ENCODE data around the gene SLC27A1.
A peak's percentile ranks its signal among the peaks of the same experiment; 100 is the strongest.
"Not testable (repeated sequence)": the region's sequence is repeated elsewhere in the genome, so short reads cannot be mapped to it uniquely, and the experiment has no call there.

SLC27A1 gene

DNA sequence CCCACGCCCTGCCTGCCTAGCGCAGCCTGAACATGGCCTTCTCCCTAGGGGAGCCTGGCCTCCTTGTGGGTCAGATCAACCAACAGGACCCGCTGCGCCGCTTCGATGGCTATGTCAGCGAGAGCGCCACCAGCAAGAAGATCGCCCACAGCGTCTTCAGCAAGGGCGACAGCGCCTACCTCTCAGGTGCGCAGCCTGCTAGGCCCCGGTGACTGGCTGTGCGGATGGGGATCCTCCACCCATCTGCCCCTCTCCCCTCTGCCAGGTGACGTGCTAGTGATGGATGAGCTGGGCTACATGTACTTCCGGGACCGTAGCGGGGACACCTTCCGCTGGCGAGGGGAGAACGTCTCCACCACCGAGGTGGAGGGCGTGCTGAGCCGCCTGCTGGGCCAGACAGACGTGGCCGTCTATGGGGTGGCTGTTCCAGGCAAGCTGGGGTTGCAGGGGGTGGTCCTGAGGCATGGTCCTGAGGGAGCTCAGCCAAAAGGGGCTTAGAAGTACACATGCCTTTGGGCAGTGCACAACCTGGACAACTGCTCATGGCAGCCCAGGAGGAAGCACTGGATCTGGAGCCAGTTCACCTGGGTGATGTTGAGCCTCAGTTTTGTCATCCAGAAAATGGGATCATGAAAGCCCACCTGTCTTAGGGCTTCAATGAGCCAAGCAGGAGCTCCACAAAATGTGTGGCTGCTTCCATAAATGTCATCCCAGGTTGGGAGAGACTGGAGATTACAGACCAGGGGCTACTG is 30.3 kb downstream of the SLC27A1 start:
- no peaks in the 10 kb centered on the region for H3K36me3 ChIP-seq (replicated peaks)
- H3K27me3 ChIP-seq (ENCODE audit: low read depth): no peaks in the 10 kb centered on the region
- no peaks in the 10 kb centered on the region for H3K9me3 ChIP-seq
- in situ Hi-C loops (cut with MboI; ENCODE audit: low sequenced_read_pairs): no loop called here
- peaks cover 7% of the 10 kb centered on the region for H3K4me1 ChIP-seq
- H3K4me3 ChIP-seq: no peak overlapping the region
- no peak for DNase-seq (ENCODE audit: low spot score in 2 of 2)

DNA sequence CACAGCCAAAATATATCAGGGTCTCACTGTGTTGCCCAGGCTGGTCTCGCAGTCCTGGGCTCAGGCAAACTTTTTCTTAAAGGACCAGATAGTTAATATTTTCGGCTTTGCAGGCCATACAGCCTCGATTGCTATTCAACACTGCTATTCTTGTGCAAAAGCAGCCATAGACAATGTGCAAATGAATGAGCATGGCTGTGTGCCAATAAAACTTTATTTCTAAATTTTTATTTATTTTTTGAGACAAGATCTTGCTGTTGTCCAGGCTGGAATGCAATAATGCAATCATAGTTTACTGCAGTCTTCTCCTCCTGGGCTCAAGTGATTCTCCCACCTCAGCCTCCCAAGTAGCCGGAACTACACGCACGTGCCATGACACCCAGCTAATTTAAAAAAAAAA is 32.9 kb downstream of the SLC27A1 start:
- Histone ChIP-seq H3K36me3 (replicated peaks) (no peaks in the 10 kb centered on the region), H3K27me3 (ENCODE audit: low read depth) (no peaks in the 10 kb centered on the region), H3K4me3 (no peak overlapping the region), H3K9me3 (no peaks in the 10 kb centered on the region), H3K4me1 (peaks cover 10% of the 10 kb centered on the region)
- in situ Hi-C loops (cut with MboI; ENCODE audit: low sequenced_read_pairs): no loop called here
- no peak for DNase-seq (ENCODE audit: low spot score in 2 of 2)

DNA sequence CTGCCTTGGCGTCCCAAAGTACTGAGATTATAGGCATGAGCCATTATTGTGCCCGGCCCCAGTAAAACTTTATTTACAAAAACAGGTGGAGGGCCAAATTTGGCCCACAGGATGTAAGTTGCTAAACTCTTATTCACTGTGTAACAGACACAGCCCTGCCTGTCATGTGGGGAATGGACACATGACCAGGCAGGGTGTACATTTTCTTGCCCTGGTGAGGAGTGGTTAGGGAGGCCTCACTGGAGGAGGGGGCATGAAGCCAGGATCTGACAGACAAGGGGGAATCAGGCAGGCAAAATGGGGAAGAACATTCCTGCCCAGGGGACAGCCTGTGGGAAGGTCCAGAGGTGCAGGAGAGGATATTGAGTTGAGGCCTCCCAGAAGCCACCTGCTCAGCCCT is 33.7 kb downstream of the SLC27A1 start:
- no peak overlapping the region for H3K4me3 ChIP-seq
- no peak for DNase-seq (ENCODE audit: low spot score in 2 of 2)
- no peaks in the 10 kb centered on the region for H3K36me3 ChIP-seq (replicated peaks)
- H3K9me3 ChIP-seq: no peaks in the 10 kb centered on the region
- in situ Hi-C loops (cut with MboI; ENCODE audit: low sequenced_read_pairs): no loop called here
- H3K4me1 ChIP-seq: peaks cover 8% of the 10 kb centered on the region
- H3K27me3 ChIP-seq (ENCODE audit: low read depth): no peaks in the 10 kb centered on the region

DNA sequence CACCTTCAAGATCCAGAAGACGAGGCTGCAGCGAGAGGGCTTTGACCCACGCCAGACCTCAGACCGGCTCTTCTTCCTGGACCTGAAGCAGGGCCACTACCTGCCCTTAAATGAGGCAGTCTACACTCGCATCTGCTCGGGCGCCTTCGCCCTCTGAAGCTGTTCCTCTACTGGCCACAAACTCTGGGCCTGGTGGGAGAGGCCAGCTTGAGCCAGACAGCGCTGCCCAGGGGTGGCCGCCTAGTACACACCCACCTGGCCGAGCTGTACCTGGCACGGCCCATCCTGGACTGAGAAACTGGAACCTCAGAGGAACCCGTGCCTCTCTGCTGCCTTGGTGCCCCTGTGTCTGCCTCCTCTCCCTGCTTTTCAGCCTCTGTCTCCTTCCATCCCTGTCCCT is 34.1 kb downstream of the SLC27A1 start:
- no peak for DNase-seq (ENCODE audit: low spot score in 2 of 2)

DNA sequence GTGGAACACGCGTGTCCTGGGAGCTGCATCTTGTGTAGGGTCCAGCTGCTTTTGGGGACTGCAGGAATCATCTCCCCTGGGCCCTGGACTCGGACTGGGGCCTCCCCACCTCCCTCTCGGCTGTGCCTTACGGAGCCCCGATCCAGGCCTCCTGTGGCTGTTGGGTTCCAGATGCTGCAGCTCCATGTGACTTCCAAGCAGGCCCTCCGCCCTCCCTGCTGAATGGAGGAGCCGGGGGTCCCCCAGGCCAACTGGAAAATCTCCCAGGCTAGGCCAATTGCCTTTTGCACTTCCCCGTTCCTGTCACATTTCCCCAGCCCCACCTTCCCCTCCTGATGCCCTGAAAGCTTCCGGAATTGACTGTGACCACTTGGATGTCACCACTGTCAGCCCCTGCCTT is 34.9 kb downstream of the SLC27A1 start:
- Histone ChIP-seq H3K4me3 (no peak overlapping the region), H3K9me3 (peaks cover 3% of the 10 kb centered on the region; the same call in 1 of the 2 replicates), H3K27me3 (ENCODE audit: low read depth) (no peaks in the 10 kb centered on the region), H3K36me3 (replicated peaks) (no peaks in the 10 kb centered on the region), H3K4me1 (peaks cover 8% of the 10 kb centered on the region)
- no peak for DNase-seq (ENCODE audit: low spot score in 2 of 2)
- in situ Hi-C loops (cut with MboI; ENCODE audit: low sequenced_read_pairs): no loop called here

More for the DNA sequence above, 34.1 kb downstream of the SLC27A1 start:
- no peaks in the 10 kb centered on the region for H3K36me3 ChIP-seq (replicated peaks)
- no peak overlapping the region for H3K4me3 ChIP-seq
- in situ Hi-C loops (cut with MboI; ENCODE audit: low sequenced_read_pairs): no loop called here
- peaks cover 8% of the 10 kb centered on the region for H3K4me1 ChIP-seq
- no peaks in the 10 kb centered on the region for H3K27me3 ChIP-seq (ENCODE audit: low read depth)
- H3K9me3 ChIP-seq: no peaks in the 10 kb centered on the region

DNA sequence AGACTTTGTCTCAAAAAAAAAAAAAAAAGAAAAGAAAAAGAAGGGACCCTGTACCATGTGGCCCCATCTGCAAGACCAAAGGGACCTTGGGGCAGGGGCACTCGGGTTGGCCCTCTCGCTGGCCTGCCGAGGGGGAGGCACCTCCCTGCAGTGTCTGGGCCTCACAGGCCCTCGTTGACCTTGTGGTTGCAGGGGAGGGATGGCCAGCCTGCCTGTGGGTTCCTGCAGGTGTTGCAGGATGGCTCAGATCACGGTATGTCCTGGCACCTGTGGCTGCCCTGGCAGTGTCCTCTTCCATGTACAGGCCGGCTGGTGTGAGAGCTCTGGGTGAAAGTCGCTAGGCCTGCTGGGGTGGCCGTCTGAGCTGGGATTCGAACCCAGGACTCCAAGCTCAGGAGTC is 36.4 kb downstream of the SLC27A1 start:
- H3K27me3 ChIP-seq (ENCODE audit: low read depth): no peaks in the 10 kb centered on the region
- H3K36me3 ChIP-seq (replicated peaks): no peaks in the 10 kb centered on the region
- H3K4me3 ChIP-seq: no peak overlapping the region
- in situ Hi-C loops (cut with MboI; ENCODE audit: low sequenced_read_pairs): no loop called here
- no peak for DNase-seq (ENCODE audit: low spot score in 2 of 2)
- H3K4me1 ChIP-seq: peaks cover 14% of the 10 kb centered on the region
- peaks cover 4% of the 10 kb centered on the region; the same call in 1 of the 2 replicates for H3K9me3 ChIP-seq

DNA sequence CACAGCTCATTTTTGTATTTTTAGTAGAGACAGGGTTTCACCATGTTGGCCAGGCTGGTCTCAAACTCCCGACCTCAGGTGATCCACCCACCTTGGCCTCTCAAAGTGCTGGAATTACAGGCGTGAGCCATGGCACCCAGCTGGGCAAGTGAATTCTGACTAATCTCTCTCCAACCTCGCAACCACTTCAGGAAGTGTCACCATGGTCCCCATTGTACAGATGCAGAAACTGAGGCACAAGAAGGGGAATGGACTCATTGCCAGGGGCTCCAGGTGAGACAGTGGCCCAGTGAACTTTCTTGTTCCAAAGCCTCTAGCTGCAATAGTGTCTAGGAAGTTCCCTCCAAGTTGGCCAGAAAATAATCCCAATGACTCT is 38.2 kb downstream of the SLC27A1 start:
- H3K4me3 ChIP-seq; in situ Hi-C loops (cut with MboI; ENCODE audit: low sequenced_read_pairs); H3K27me3 ChIP-seq (ENCODE audit: low read depth); H3K36me3 ChIP-seq (replicated peaks); DNase-seq (ENCODE audit: low spot score in 2 of 2); H3K9me3 ChIP-seq: not testable (repeated sequence)
- H3K4me1 ChIP-seq: peaks cover 20% of the 10 kb centered on the region

DNA sequence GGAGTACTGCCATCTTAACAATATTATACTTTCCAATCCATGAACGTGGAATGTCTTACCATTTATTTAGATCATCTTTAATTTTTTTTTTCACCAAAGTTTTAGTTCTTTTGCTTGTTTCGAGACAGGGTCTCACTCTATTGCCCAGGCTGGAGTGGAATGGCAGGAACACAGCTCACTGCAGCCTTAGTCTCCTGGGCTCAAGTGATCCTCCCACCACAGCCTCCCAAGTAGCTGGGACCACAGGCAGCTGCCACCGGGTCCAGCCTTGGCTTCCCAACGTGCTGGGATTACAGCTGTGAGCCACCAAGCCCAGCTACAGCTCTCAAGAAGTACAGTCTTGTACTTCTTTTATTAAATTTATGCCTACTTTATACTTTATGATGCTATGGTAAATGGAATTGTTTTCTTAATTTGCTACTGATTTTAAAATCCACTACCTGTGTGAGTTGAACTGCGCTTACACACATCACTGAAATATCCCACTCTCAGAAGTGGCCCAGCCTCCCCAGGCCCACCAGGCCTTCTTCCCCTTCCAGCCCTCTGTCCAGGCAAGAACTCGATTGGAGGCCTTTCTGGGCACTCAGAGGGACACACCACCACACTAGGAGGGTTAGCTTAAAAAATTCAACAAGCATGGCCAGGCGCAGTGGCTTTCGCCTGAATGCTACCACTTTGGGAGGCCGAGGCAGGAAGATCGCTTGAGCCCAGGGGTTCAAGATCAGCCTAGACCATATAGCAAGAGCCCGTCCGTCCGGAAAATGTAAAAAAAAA is 40.1 kb downstream of the SLC27A1 start:
- in situ Hi-C loops (cut with MboI; ENCODE audit: low sequenced_read_pairs): no loop called here
- no peak for DNase-seq (ENCODE audit: low spot score in 2 of 2)
- no peaks in the 10 kb centered on the region for H3K27me3 ChIP-seq (ENCODE audit: low read depth)
- H3K36me3 ChIP-seq (replicated peaks): no peaks in the 10 kb centered on the region
- H3K4me3 ChIP-seq: peak overlapping the region; percentile 58
- H3K9me3 ChIP-seq: peaks cover 4% of the 10 kb centered on the region; the same call in 1 of the 2 replicates
- peaks cover 20% of the 10 kb centered on the region for H3K4me1 ChIP-seq

DNA sequence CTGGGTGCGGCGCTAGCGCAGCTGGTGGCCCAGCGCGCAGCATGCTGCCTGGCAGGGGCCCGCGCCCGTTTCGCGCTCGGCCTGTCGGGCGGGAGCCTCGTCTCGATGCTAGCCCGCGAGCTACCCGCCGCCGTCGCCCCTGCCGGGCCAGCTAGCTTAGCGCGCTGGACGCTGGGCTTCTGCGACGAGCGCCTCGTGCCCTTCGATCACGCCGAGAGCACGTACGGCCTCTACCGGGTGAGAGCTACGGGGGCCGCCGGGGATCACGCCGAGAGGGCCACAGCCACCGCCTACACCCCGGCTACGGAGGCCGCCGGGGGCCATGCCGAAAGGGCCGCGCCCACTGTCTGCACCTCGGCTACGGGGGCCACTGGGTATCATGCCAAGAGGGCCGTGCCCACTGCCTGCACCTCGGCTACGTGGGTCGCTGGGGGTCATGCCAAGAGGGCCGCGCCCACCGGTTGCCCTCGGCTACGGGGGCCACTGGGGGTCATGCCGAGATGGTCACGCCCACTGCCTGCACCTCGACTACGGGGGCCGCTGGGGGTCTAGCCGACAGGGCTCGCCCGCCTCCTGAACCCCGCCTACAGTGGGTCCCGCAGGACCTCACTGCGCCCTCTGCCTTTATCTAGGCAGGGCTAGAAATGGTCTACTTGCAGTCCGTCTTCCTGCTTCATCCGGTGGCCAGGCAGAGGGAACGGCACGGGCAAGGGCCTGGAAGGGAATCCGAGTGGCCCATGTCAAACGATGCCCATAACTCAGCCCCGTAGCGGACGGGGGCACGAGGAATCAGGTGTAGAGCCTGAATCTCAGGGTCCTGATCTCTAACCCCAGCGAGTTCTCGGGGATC is 41.6 kb downstream of the SLC27A1 start:
- DNase-seq (ENCODE audit: low spot score in 2 of 2): peak; percentile 28 to 78
- no peaks in the 10 kb centered on the region; the same call in 1 of the 2 replicates for H3K36me3 ChIP-seq (replicated peaks)
- H3K4me3 ChIP-seq: peak overlapping the region; percentile 58
- peaks cover 20% of the 10 kb centered on the region for H3K4me1 ChIP-seq
- H3K9me3 ChIP-seq: peaks cover 4% of the 10 kb centered on the region; the same call in 1 of the 2 replicates
- in situ Hi-C loops (cut with MboI; ENCODE audit: low sequenced_read_pairs): no loop called here
- no peaks in the 10 kb centered on the region for H3K27me3 ChIP-seq (ENCODE audit: low read depth)

DNA sequence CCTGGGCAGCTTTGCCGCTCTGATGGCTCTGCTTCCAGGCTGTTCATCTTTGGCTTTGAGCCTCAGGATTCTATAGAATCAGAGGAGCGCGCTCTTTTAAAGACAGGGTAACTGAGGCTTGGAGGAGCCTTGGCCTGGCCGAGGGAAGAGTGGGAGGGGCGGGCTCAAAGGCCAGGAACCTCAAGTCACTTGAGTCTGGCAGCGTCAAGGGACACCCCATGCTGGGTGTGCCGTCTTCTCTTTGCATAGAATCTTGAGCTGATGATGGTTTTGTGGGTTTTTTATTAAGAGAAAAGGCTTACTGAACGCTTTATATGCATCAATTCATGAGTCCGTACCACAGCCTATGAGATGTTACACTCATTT is 42.2 kb downstream of the SLC27A1 start:
- H3K4me3 ChIP-seq: peak overlapping the region; percentile 58
- H3K36me3 ChIP-seq (replicated peaks): peaks cover 5% of the 10 kb centered on the region
- peaks cover 19% of the 10 kb centered on the region for H3K4me1 ChIP-seq
- H3K27me3 ChIP-seq (ENCODE audit: low read depth): no peaks in the 10 kb centered on the region
- no peak for DNase-seq (ENCODE audit: low spot score in 2 of 2)
- in situ Hi-C loops (cut with MboI; ENCODE audit: low sequenced_read_pairs): no loop called here
- peaks cover 7% of the 10 kb centered on the region; the same call in 1 of the 2 replicates for H3K9me3 ChIP-seq

DNA sequence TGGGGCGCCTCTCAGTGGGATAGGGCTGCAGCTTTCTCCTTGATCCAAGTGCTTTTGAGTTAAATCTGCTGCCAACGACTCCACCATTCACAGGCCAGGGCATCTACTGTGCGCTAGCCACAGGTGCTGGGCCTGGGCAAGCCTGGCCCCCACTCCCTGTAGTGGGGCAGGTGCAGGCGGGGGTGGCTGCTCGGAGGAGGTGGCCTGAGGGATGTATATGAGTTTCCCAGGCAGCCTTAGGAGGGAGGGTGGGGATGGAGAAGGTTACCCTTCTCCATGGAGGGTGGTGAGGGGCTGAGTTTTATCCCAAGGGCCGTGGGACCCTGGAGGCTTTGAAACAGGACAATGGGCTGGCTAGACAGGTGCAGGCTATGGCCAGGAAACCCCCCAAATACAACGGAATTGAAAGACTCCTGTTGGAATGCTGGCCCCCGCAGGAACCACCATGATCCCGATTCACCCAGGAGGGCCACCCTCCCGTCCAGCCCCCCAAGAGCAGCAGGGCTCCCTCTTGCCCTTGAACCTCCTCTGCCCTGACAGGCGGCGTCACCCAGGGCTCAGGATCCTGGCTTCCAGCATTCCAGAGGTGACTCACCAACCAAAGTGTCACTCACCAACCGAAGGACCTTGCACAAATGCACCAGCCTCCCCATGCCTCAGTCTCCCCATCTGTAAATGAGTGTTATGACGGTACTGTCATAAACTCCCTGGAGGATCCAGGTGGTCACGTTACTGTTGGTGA is 45.3 kb downstream of the SLC27A1 start:
- Histone ChIP-seq H3K4me3 (no peak overlapping the region), H3K9me3 (peaks cover 4% of the 10 kb centered on the region; the same call in 1 of the 2 replicates), H3K36me3 (replicated peaks) (peaks cover 6% of the 10 kb centered on the region), H3K4me1 (peaks cover 11% of the 10 kb centered on the region), H3K27me3 (ENCODE audit: low read depth) (no peaks in the 10 kb centered on the region)
- DNase-seq (ENCODE audit: low spot score in 2 of 2): no peak
- in situ Hi-C loops (cut with MboI; ENCODE audit: low sequenced_read_pairs): no loop called here

DNA sequence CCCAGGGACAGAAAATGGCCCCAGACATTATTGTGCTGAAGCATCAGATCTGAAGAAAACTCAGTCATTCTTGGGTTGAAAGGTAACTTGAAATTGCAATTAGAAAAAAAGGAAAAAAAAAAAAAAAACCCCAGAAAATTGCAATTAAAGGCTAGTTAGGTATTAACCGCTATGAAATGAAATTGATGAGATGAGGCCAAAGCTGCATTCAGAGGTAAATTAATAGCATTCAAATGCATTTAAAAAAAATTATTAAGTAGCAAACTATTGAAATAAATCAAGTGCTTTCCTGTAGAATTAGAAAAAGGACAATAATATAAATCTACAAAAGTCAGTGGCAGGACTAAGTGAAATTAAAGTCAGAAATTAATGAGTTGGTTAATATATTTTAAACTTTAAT is 47.6 kb downstream of the SLC27A1 start:
- Histone ChIP-seq H3K9me3 (peaks cover 4% of the 10 kb centered on the region; the same call in 1 of the 2 replicates), H3K4me3 (no peak overlapping the region), H3K36me3 (replicated peaks) (peaks cover 6% of the 10 kb centered on the region), H3K27me3 (ENCODE audit: low read depth) (no peaks in the 10 kb centered on the region), H3K4me1 (no peaks in the 10 kb centered on the region)
- in situ Hi-C loops (cut with MboI; ENCODE audit: low sequenced_read_pairs): no loop called here
- no peak for DNase-seq (ENCODE audit: low spot score in 2 of 2)

DNA sequence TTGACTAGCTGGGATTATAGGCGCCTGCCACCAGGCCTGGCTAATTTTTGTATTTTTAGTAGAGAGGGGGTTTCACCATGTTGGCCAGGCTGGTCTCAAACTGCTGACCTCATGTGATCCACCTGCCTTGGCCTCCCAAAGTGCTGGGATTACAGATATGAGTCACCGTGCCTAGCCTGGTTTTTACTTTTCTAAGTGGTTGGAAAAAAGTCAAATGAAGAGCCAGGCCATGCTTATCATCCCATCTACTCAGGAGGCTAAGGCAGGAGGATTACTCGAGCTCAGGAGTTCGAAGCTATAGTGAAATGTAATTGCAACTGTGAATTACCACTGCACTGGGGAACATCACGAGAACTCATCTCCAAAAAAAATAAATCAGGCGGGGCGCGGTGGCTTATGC is 48.3 kb downstream of the SLC27A1 start:
- not testable (repeated sequence) for DNase-seq (ENCODE audit: low spot score in 2 of 2)

More for the DNA sequence above, 48.3 kb downstream of the SLC27A1 start:
- H3K4me3 ChIP-seq; H3K4me1 ChIP-seq; H3K36me3 ChIP-seq (replicated peaks); H3K9me3 ChIP-seq; H3K27me3 ChIP-seq (ENCODE audit: low read depth); in situ Hi-C loops (cut with MboI; ENCODE audit: low sequenced_read_pairs): not testable (repeated sequence)
